ENCODE data around the gene SULT1A1. TPM values are rescaled to one million over a fixed set of nuclear protein-coding genes. Genes with fewer than 3 reads are reported as not detected.
"Not testable (repeated sequence)": the region's sequence is repeated elsewhere in the genome, so short reads cannot be mapped to it uniquely, and the experiment has no call there.

Gene SULT1A1
- 5.3 TPM for total RNA-seq (ENCODE audit: unreplicated experiment)
- long read RNA-seq, partial matches to known transcripts = 1 of 3 reads
- long read RNA-seq, other reads (novel, unspliced or antisense) = 0 of 3 reads

DNA sequence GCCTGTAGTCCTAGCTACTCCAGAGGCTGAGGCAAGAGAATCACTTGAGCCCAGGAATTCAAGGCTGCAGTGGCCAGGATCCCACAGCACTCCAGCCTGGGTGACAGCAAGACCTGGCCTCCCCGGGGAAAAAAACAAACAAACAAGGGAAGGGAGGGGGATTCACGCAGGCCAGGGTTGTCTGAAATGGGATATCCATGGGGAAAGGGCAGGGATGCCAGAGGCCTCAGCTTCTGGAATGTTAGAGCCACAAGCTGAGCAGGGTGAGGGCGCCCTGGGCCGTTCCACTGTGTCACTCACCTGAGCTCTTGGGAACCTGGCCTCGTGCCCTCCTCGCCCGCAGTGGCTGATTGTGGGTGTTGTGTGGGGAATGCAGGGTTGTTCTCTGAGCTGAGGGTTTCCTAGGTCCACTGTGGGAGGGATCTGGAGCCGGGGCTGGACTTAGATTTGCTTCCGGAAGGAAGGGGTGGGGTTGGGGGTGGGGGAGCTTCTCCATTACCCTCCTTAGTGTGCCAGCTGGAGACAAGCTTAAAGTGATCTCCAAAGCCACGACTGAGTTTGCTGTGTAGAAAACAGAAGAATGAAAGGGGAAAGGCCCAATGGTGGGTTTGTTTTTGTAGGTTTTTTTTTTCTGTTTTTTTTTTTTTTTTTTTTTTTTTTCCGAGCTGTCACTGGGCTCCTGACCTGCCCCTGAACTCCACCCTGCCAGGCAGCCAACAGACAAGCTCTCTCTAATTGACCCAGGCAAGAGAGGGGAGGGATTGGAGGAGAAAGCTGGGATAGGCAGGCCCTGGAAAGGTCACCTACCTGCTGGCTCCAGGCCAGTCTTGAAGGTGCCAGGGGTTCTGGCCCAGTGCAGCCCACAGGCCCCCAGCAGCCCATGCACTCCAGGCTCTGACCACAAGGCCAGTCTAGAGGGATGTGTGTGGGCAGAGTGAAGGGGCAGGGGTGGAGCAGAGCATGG is at the start of gene SULT1A1:
Gene SULT1A1 (minus strand): TSS at position 414 of the 964 bp plus-strand sequence. CDS start 1,189 bp downstream, outside the sequence.
- TF ChIP-seq, protein P1, sequence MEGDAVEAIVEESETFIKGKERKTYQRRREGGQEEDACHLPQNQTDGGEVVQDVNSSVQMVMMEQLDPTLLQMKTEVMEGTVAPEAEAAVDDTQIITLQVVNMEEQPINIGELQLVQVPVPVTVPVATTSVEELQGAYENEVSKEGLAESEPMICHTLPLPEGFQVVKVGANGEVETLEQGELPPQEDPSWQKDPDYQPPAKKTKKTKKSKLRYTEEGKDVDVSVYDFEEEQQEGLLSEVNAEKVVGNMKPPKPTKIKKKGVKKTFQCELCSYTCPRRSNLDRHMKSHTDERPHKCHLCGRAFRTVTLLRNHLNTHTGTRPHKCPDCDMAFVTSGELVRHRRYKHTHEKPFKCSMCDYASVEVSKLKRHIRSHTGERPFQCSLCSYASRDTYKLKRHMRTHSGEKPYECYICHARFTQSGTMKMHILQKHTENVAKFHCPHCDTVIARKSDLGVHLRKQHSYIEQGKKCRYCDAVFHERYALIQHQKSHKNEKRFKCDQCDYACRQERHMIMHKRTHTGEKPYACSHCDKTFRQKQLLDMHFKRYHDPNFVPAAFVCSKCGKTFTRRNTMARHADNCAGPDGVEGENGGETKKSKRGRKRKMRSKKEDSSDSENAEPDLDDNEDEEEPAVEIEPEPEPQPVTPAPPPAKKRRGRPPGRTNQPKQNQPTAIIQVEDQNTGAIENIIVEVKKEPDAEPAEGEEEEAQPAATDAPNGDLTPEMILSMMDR (IDR thresholded peaks at IDR 0.05; ENCODE audit: unreplicated experiment) = no peak
- Mint-ChIP-seq H3K4me3 (ENCODE audit: unreplicated experiment) (no peak within 1 kb of the TSS), H3K27ac (ENCODE audit: unreplicated experiment) (no peak within 1 kb of the TSS), H3K4me1 (ENCODE audit: unreplicated experiment) (no peaks in the 10 kb centered on the region), H3K36me3 (ENCODE audit: low read depth, unreplicated experiment) (no peaks in the 10 kb centered on the region), H3K27me3 (ENCODE audit: unreplicated experiment) (peaks cover 2% of the 10 kb centered on the region), H3K9me3 (ENCODE audit: unreplicated experiment) (no peaks in the 10 kb centered on the region)
- no peak for DNase-seq (ENCODE audit: low spot score)

DNA sequence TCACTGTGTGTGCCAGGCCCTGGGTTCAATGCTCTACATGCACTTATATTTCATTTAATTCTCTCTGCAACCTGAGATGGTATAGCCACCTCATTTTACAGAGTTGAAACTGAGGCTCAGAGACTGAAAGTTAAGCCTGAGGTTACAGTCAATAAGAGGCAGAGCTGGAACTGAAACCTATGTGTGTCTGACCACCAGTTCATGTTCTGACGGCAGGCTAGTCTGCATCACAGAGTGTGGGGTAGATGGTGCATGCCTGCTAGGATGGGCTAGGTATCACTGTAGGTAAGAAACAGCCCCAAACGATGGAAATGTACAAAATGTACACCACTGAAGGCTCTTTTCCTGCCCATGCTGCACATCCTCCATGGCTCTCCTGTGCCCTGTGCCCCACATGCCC is 30.1 kb upstream of the SULT1A1 start:
- not testable (repeated sequence) for H3K9me3 Mint-ChIP-seq (ENCODE audit: unreplicated experiment); H3K4me3 Mint-ChIP-seq (ENCODE audit: unreplicated experiment); DNase-seq (ENCODE audit: low spot score); H3K36me3 Mint-ChIP-seq (ENCODE audit: low read depth, unreplicated experiment); H3K4me1 Mint-ChIP-seq (ENCODE audit: unreplicated experiment); H3K27ac Mint-ChIP-seq (ENCODE audit: unreplicated experiment); H3K27me3 Mint-ChIP-seq (ENCODE audit: unreplicated experiment)

DNA sequence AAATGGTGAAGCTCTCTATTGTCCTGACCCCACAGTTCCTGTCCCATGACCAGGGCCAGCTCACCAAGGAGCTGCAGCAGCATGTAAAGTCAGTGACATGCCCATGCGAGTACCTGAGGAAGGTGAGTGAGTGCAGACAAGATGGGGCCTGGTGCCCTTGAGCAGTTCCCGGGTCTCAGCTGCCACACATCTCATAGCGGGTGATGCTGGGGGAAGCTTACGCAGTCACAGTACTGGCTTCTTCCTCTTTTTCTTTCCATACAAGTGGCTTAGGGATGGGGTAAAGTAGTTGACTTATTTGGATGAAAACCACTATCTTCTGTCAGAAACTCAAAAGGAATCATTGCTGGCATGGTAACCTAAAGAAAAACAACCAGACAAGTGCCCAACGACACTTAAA is 28.5 kb upstream of the SULT1A1 start:
- not testable (repeated sequence) for H3K4me3 Mint-ChIP-seq (ENCODE audit: unreplicated experiment); H3K27ac Mint-ChIP-seq (ENCODE audit: unreplicated experiment); H3K9me3 Mint-ChIP-seq (ENCODE audit: unreplicated experiment); H3K27me3 Mint-ChIP-seq (ENCODE audit: unreplicated experiment); H3K4me1 Mint-ChIP-seq (ENCODE audit: unreplicated experiment); DNase-seq (ENCODE audit: low spot score); H3K36me3 Mint-ChIP-seq (ENCODE audit: low read depth, unreplicated experiment)

DNA sequence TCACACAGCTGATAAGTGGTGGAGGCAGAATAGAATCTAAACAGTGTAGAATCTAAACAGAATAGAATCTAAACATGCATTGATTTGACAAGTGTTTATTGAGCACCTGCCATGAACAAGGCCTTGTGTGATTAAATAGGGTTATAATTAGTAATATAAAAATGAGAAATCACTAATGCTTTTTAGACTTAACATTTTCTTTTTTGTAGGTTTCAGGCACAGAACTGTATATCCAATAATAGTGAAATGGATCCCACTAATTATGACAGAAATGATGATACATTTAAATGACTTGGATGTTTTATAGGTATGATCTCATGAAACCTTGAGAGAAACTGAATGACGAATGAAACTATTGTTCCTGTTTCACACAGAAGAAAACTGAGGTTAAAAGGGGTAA is 27.9 kb upstream of the SULT1A1 start, which contains the start of gene NPIPB8:
Gene NPIPB8 (plus strand): TSS at position 301 of the 400 bp plus-strand sequence. CDS start 296 bp downstream, outside the sequence.
- H3K36me3 Mint-ChIP-seq (ENCODE audit: low read depth, unreplicated experiment); H3K27ac Mint-ChIP-seq (ENCODE audit: unreplicated experiment); DNase-seq (ENCODE audit: low spot score); H3K27me3 Mint-ChIP-seq (ENCODE audit: unreplicated experiment); H3K4me1 Mint-ChIP-seq (ENCODE audit: unreplicated experiment); H3K4me3 Mint-ChIP-seq (ENCODE audit: unreplicated experiment); H3K9me3 Mint-ChIP-seq (ENCODE audit: unreplicated experiment): not testable (repeated sequence)

DNA sequence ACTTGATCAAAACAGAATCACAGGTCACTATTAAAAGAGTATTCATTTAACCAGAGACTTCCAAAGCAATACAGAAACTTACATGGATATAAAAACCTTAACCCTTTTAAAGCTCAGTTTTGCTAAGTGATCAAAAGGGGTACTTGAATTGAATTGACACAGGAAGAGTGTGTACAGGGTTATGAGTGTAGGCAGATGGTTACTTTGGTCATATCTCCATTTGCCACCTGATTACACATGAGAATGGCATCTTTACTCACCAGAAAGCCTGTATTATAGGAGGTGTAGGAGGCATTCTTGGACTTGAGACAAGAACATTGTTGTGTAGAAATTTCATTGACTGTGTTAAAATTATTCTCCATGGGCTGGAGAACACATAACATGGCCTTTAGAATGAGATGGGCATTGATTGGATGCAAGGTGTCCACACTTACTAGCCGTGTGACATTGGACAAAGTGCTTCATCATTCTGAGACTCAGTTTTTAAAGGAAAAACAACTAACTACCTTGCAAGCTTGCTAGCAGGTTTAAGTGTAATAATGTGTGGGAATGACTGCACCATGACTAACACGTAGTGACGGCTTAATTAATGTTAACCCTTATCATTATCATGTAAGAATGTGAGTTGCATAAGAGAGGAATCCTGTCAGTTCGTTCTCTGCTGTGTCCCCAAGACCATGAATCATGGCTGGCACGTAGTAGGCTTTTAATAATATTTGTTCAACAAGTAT is 26.4 kb upstream of the SULT1A1 start:
- H3K4me1 Mint-ChIP-seq (ENCODE audit: unreplicated experiment); H3K27ac Mint-ChIP-seq (ENCODE audit: unreplicated experiment); H3K36me3 Mint-ChIP-seq (ENCODE audit: low read depth, unreplicated experiment); H3K9me3 Mint-ChIP-seq (ENCODE audit: unreplicated experiment); DNase-seq (ENCODE audit: low spot score); H3K27me3 Mint-ChIP-seq (ENCODE audit: unreplicated experiment); H3K4me3 Mint-ChIP-seq (ENCODE audit: unreplicated experiment): not testable (repeated sequence)

DNA sequence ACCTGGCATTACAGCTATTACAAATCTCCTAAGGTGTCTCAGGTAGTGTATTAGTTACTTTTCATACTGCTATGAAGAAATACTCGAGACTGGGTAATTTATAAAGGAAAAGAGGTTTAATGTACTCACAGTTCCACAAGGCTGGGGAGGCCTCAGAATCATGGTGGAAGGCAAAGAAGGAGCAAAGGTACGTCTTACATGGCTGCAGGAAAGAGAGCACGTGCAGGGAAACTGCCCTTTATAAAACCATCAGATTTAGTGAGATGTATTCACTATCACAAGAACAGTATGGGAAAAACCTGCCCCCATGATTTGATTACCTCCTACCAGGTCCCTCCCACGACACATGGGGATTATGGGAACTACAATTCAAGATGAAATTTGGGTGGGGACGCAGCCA is 21.1 kb upstream of the SULT1A1 start:
- H3K4me1 Mint-ChIP-seq (ENCODE audit: unreplicated experiment); H3K27me3 Mint-ChIP-seq (ENCODE audit: unreplicated experiment); H3K36me3 Mint-ChIP-seq (ENCODE audit: low read depth, unreplicated experiment); DNase-seq (ENCODE audit: low spot score); H3K9me3 Mint-ChIP-seq (ENCODE audit: unreplicated experiment); H3K4me3 Mint-ChIP-seq (ENCODE audit: unreplicated experiment); H3K27ac Mint-ChIP-seq (ENCODE audit: unreplicated experiment): not testable (repeated sequence)

DNA sequence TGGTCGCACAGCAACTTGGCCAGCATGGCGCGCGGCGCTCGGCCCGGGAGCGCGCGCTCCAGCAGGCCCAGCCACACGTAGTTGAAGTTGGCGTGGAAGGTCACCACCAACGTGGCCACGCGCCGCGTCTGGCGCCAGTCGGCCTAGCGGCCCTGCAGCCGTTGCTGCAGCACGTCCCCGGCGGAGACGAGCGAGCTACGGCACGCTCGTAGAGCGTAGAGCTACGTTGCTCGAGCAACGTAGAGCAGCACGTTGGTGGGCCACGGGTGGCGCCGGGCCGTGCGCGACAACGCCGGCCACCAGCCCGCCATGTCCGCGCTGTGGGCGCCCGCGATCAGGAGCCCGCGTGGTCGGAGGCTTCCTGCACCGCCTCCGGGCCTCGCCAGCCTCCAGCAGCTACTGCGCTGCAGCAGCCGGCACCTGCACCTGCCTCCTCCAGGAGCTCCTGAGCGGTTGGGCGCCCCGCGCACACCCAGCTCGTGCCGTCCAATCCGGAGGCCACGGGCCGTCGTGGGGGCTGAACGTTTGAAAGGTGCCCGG is 13.4 kb upstream of the SULT1A1 start:
- H3K36me3 Mint-ChIP-seq (ENCODE audit: low read depth, unreplicated experiment) = no peaks in the 10 kb centered on the region
- DNase-seq (ENCODE audit: low spot score) = no peak
- no peak overlapping the region for H3K27ac Mint-ChIP-seq (ENCODE audit: unreplicated experiment)
- H3K9me3 Mint-ChIP-seq (ENCODE audit: unreplicated experiment) = no peaks in the 10 kb centered on the region
- no peaks in the 10 kb centered on the region for H3K27me3 Mint-ChIP-seq (ENCODE audit: unreplicated experiment)
- TF ChIP-seq, protein P1 (IDR thresholded peaks at IDR 0.05; ENCODE audit: unreplicated experiment) = no peak
- H3K4me3 Mint-ChIP-seq (ENCODE audit: unreplicated experiment) = no peak overlapping the region
- H3K4me1 Mint-ChIP-seq (ENCODE audit: unreplicated experiment) = no peaks in the 10 kb centered on the region

DNA sequence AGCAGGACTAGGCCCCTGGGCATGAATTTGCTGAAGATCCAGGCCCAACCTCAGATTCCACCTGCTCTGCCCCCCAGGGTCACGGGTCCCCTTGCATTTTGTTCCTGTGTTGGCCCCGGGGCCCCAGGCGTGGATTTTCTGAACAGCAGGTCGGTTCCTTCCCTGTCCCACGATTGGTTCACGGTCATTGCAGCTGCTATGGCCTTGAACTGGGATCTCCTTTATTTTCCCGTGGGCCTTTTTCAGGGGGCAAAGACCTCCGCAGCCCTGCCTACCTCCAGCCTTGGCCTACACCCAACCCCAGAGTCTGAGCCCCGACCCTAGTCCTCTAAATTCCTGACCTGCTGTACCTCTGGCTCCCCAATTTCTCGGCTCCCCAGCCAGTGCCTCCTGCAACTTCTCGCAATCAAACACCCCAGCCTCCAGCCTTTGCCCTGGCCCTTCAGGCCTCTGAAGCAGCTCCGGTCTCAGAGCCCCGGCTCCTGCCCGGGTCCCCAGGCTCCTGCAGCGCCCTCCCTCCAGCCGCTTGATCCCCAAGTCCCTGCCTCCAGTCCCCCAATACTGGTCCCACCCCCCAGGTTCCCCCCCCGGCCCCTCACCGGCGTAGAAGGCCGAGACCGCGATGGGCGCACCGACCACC is 12.8 kb upstream of the SULT1A1 start:
- not testable (repeated sequence) for H3K9me3 Mint-ChIP-seq (ENCODE audit: unreplicated experiment); DNase-seq (ENCODE audit: low spot score); H3K4me3 Mint-ChIP-seq (ENCODE audit: unreplicated experiment); H3K36me3 Mint-ChIP-seq (ENCODE audit: low read depth, unreplicated experiment); H3K27me3 Mint-ChIP-seq (ENCODE audit: unreplicated experiment); H3K27ac Mint-ChIP-seq (ENCODE audit: unreplicated experiment); H3K4me1 Mint-ChIP-seq (ENCODE audit: unreplicated experiment)
